Esophagus muscularis mucosa (tissue), 4 donors: ENCODE data around the gene PLAAT3. TPM values are rescaled to one million over a fixed set of nuclear protein-coding genes. Genes with fewer than 3 reads are reported as not detected.

Experiments
- DNase-seq: peaks from one replicate; pipeline ENCODE4 v3.0.0-alpha.2; 2017; ENCODE audit errors: extremely low spot score
- H3K27ac ChIP-seq, 4 donors: fragments of 200-600 bp; sonication (generic); replicated peaks in 1 of 4; 1 replicate in 3 of 4; 2 replicates in 1 of 4; pipeline ENCODE4 v1.5.1; 2016 to 2019; ENCODE audit warnings: mild to moderate bottlenecking in 1 of 4
- H3K27me3 ChIP-seq, 4 donors: fragments of 200-600 bp; sonication (generic); one replicate each; pipeline versions ENCODE4 v1.5.1 to v1.6.0; 2016 to 2019
- H3K36me3 ChIP-seq, 4 donors: fragments of 200-600 bp; sonication (generic); one replicate each; pipeline ENCODE4 v1.5.1; 2016 to 2019
- H3K4me1 ChIP-seq, 4 donors: fragments of 200-600 bp; sonication (generic); one replicate each; pipeline ENCODE4 v1.5.1; 2016 to 2019
- H3K4me3 ChIP-seq, 4 donors: fragments of 200-600 bp; sonication (generic); 1 replicate in 2 of 4; 2 replicates in 2 of 4; pipeline ENCODE4 v1.5.1; 2016 to 2019; ENCODE audit warnings: mild to moderate bottlenecking in 4 of 4, moderate library complexity in 1 of 4
- H3K9me3 ChIP-seq, 4 donors: fragments of 200-600 bp; sonication (generic); 1 replicate in 3 of 4; 2 replicates in 1 of 4; pipeline ENCODE4 v1.5.1; 2016 to 2019
- EP300 ChIP-seq: sonication (generic); formaldehyde crosslinking; IDR thresholded peaks from one replicate; pipeline ENCODE4 v1.6.1; 2017; ENCODE audit warnings: antibody characterized with exemption
- POLR2A ChIP-seq: fragments of 450-650 bp; IDR thresholded peaks from one replicate; pipeline ENCODE4 v1.6.1; 2017; ENCODE audit warnings: antibody characterized with exemption, moderate library complexity, mild to moderate bottlenecking, low read depth
- POLR2AphosphoS5 ChIP-seq, 2 donors: sonication (generic); formaldehyde crosslinking; IDR thresholded peaks; one replicate each; pipeline ENCODE4 v1.6.1; 2017; ENCODE audit warnings: antibody characterized with exemption in 2 of 2
- WGBS: methylation state at CpG from one replicate; pipeline ENCODE4 v1.1.5; 2018; 5-methylcytosine and 5-hydroxymethylcytosine counted together
- intact Hi-C: fragments of 100-400 bp; cut with DNase I; formaldehyde crosslinking; loops from one replicate; pipeline ENCODE4 v1.15.1; 2023
- total RNA-seq, 4 donors: library from RNA; depleted of rRNA; stranded (reverse); fragments of >200 nt; gene quantifications; one replicate each; pipeline versions ENCODE4 v1.1.0 to v1.2.1, GENCODE V29; 2016
- TF ChIP-seq, protein P1 (sequence below), 3 experiments: fragments of 200-600 bp in 2 of 3; fragments of 450-650 bp in 1 of 3; sonication (generic) in 2 of 3; IDR thresholded peaks; one replicate each; pipeline ENCODE4 v1.5.1; 2017 to 2019; ENCODE audit warnings: antibody characterized with exemption in 3 of 3, mild to moderate bottlenecking in 2 of 3, moderate library complexity in 1 of 3

The PLAAT3 gene
- total RNA-seq, 4 donors from 2014 or later: 40.3 to 74.8 (median 54.4) TPM

DNA sequence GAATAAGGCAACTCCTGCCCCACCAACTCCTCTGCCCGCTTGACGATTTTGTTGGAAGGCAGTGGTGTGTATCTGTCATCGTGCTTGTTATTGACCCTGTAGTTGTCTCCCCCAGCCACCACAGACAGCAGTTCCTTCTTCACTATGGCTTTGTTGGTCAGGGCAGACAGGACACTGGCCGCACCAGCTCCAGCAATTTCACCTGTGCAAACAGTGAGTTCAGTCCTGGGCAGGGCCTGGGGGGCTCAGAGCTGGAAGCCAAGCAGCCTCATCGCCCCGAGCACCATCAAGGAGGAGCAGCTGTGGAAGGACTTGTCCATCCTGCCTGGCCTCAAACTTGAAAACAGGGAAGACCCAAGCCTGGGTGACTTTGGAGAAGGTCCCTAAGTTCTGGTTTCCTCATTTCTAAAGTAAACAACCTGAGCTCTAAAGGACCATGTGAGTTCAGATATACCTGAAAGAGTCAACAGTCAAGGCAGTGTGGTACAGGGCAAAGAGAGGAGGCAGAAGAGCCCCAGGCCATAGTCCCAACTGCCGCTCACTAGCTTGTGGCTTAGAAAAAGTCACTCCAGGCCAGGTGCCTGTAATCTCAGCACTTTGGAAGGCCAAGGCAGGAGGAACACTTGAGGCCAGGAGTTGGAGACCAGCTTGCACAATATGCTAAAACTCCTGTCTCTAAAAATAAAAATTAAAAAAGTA is 55.6 kb downstream of the PLAAT3 start:
- H3K27me3 ChIP-seq: no peaks in the 10 kb centered on the region
- no peaks in the 10 kb centered on the region for H3K36me3 ChIP-seq
- no peak overlapping the region for H3K27ac ChIP-seq
- H3K9me3 ChIP-seq: no peaks in the 10 kb centered on the region
- 100% methylated on average over 4 of the region's 7 CpGs for WGBS
- no peak overlapping the region for H3K4me3 ChIP-seq
- DNase-seq: no peak
- peaks cover 0 to 3% (median 0%) of the 10 kb centered on the region in 4 donors for H3K4me1 ChIP-seq
- no peak for TF ChIP-seq POLR2A
- TF ChIP-seq, protein P1, sequence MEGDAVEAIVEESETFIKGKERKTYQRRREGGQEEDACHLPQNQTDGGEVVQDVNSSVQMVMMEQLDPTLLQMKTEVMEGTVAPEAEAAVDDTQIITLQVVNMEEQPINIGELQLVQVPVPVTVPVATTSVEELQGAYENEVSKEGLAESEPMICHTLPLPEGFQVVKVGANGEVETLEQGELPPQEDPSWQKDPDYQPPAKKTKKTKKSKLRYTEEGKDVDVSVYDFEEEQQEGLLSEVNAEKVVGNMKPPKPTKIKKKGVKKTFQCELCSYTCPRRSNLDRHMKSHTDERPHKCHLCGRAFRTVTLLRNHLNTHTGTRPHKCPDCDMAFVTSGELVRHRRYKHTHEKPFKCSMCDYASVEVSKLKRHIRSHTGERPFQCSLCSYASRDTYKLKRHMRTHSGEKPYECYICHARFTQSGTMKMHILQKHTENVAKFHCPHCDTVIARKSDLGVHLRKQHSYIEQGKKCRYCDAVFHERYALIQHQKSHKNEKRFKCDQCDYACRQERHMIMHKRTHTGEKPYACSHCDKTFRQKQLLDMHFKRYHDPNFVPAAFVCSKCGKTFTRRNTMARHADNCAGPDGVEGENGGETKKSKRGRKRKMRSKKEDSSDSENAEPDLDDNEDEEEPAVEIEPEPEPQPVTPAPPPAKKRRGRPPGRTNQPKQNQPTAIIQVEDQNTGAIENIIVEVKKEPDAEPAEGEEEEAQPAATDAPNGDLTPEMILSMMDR (IDR thresholded peaks at IDR 0.05): no peak
- intact Hi-C loops: no loop called here

DNA sequence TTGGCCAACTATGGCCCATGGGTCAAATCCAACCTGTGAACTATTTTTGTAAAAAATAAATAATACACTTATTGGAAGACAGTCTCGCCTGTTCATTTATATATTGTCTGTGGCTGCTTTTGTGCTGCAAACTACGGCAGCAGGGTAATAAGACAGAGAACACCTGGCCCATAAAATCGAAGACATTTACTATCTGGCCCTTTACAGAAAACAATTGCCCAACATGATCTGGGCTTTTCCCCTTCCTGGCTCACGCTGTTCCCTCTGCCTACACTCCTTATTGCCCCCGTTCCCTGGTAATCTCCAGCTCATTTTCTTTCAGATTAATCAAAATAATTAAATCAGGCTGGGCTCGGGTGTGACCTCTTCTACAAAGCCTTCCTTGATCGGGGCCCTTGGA is 56.7 kb downstream of the PLAAT3 start:
- Histone ChIP-seq H3K27me3 (no peaks in the 10 kb centered on the region), H3K27ac (no peak overlapping the region), H3K36me3 (no peaks in the 10 kb centered on the region), H3K9me3 (no peaks in the 10 kb centered on the region), H3K4me1 (peaks cover 0 to 3% (median 0%) of the 10 kb centered on the region in 4 donors), H3K4me3 (no peak overlapping the region)
- TF ChIP-seq, protein P1 (IDR thresholded peaks at IDR 0.05): no peak
- TF ChIP-seq POLR2AphosphoS5 (IDR thresholded peaks at IDR 0.05) (no peak), POLR2A (no peak), EP300 (no peak)
- DNase-seq: no peak
- intact Hi-C loops: no loop called here
- 72% methylated on average over 7 of the region's 7 CpGs for WGBS

DNA sequence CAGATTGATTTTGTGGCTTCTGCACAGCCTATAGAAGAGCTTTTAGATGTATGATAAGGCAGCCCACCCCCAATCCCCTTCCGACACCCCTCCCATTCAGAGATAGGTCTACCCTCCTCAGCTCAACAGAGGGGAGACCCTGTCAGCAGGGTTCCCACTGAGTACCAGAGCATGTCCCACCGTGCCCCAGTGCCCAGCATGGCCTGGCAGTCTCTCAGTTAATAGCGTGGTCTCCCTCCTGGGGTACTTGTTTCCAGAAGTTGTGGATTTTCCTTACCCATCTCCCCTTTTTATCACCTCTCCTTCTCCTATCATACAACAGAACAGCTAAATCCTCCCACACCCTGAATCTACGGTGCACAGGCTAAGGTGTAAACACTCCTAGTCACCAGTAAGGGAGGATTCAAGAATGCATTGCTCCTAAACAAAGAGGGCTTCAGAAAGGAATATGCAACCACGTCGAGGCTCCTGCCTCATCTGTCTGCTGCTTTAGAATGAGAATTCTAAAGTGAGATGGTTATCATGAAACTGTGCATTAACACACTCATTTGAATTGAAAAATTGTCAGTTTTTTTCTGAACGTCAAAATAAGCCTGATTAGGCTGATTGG is 57.7 kb downstream of the PLAAT3 start:
- H3K4me1 ChIP-seq: peaks cover 0 to 3% (median 0%) of the 10 kb centered on the region in 4 donors
- intact Hi-C loops: no loop called here
- 79% methylated on average over 7 of the region's 7 CpGs for WGBS
- H3K27me3 ChIP-seq: no peaks in the 10 kb centered on the region
- H3K27ac ChIP-seq: no peak overlapping the region
- DNase-seq: no peak
- H3K4me3 ChIP-seq: no peak overlapping the region
- no peaks in the 10 kb centered on the region for H3K9me3 ChIP-seq
- TF ChIP-seq POLR2A (no peak), POLR2AphosphoS5 (IDR thresholded peaks at IDR 0.05) (no peak), EP300 (no peak)
- TF ChIP-seq, protein P1 (IDR thresholded peaks at IDR 0.05): no peak
- H3K36me3 ChIP-seq: no peaks in the 10 kb centered on the region

DNA sequence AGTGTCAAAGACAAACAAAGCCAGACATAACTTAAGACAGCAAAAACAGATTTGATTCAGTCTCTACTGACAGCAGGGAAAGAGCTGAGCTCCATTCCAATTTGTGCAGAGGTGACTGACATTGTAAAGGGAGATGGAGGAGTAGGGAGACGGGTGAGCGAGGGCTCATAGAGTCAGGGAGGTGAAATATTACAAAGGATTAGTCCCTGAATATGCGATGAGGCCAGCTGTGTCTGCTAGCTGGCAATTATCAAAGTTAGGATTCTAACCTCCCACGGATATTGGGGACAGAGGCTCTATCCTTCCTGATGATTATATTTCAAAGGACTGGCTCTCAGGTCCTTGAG is 59.4 kb downstream of the PLAAT3 start:
- WGBS: 85% methylated on average over 4 of the region's 4 CpGs
- TF ChIP-seq, protein P1 (IDR thresholded peaks at IDR 0.05): no peak
- TF ChIP-seq POLR2AphosphoS5 (IDR thresholded peaks at IDR 0.05) (no peak), POLR2A (no peak), EP300 (no peak)
- intact Hi-C loops: no loop called here
- H3K36me3 ChIP-seq: no peaks in the 10 kb centered on the region
- no peak overlapping the region for H3K27ac ChIP-seq
- no peaks in the 10 kb centered on the region for H3K27me3 ChIP-seq
- H3K9me3 ChIP-seq: no peaks in the 10 kb centered on the region
- H3K4me3 ChIP-seq: no peak overlapping the region
- no peak for DNase-seq
- H3K4me1 ChIP-seq: no peaks in the 10 kb centered on the region
